Mammary epithelial cell (primary cell): ENCODE results near the gene POMT2.

Source experiments
- CTCF ChIP-seq, 2 donors: IDR thresholded peaks in 1 of 2; conservative IDR thresholded peaks in 1 of 2; 2 replicates each; pipeline ENCODE4 v1.5.1; 2011 to 2012; ENCODE audit warnings: inconsistent platforms in 2 of 2, low read length in 2 of 2, mild to moderate bottlenecking in 2 of 2, control low read depth in 1 of 2, low read depth in 1 of 2; ENCODE audit not compliant: insufficient read depth in 1 of 2; ENCODE audit errors: extremely low read depth in 1 of 2
- EZH2 ChIP-seq: IDR thresholded peaks from 2 replicates; pipeline ENCODE4 v1.6.1; 2012; ENCODE audit warnings: low read length, inconsistent platforms, borderline replicate concordance

DNA sequence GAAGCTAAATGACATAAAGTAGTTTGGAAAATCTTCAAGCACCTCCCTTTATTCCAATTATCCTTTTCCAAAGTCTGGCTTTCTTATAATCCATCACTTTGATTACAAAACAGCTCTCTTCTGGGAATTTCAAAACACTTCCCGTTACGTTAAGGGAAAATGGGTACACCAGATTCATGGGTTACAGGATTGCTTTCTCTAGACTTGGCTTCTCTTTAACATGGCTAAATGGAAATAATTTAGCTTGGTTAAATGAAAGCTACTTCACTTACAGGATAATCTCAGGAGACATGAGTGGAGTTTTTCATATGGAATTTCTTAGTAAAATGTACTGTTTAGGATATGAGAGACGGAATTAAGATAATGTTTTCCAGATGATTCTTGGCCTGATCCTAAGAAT, 14.9 kb upstream of the POMT2 start:
- no peak for TF ChIP-seq EZH2
- TF ChIP-seq CTCF (conservative IDR thresholded peaks at IDR 0.05 in 1 of 2, IDR thresholded peaks at IDR 0.05 in 1 of 2; ENCODE audit: extremely low read depth in 1 of 2, insufficient read depth in 1 of 2, low read depth in 1 of 2, low read length in 2 of 2) = no peak
